ENCODE data around the gene GPHN.

GPHN gene

GRCh38 chr14:66600416-66600815, 92.5 kb downstream of the GPHN start:
- peak in 1 of 2 experiments; percentile 4 for DNase-seq (ENCODE audit: low read depth in 2 of 2)

- no peak for DNase-seq (ENCODE audit: low read depth in 2 of 2)
Observed at GRCh38 chr14:66601932-66602578, 94.1 kb downstream of the GPHN start.

- DNase-seq (ENCODE audit: low read depth in 2 of 2), result no peak
Observed at GRCh38 chr14:66603945-66604344, 96.0 kb downstream of the GPHN start.

GRCh38 chr14:66606826-66607225, 98.9 kb downstream of the GPHN start:
- no peak for DNase-seq (ENCODE audit: low read depth in 2 of 2)

GRCh38 chr14:66610154-66610563, 102.2 kb downstream of the GPHN start:
- DNase-seq (ENCODE audit: low read depth in 2 of 2), result no peak

- no peak for DNase-seq (ENCODE audit: low read depth in 2 of 2)
Observed at GRCh38 chr14:66613344-66613743, 105.4 kb downstream of the GPHN start.

- DNase-seq (ENCODE audit: low read depth in 2 of 2), result no peak
Observed at GRCh38 chr14:66619952-66620351, 112.0 kb downstream of the GPHN start.

GRCh38 chr14:66623838-66624237, 115.9 kb downstream of the GPHN start:
- DNase-seq (ENCODE audit: low read depth in 2 of 2), result no peak

GRCh38 chr14:66624336-66624937, 116.5 kb downstream of the GPHN start:
- peak in 1 of 2 experiments; percentile 18 for DNase-seq (ENCODE audit: low read depth in 2 of 2)

- no peak for DNase-seq (ENCODE audit: low read depth in 2 of 2)
Observed at GRCh38 chr14:66628636-66629035, 120.7 kb downstream of the GPHN start.

GRCh38 chr14:66629499-66629898, 121.6 kb downstream of the GPHN start:
- no peak for DNase-seq (ENCODE audit: low read depth in 2 of 2)

- no peak for DNase-seq (ENCODE audit: low read depth in 2 of 2)
Observed at GRCh38 chr14:66634876-66635275, 126.9 kb downstream of the GPHN start.

- DNase-seq (ENCODE audit: low read depth in 2 of 2), result no peak
Observed at GRCh38 chr14:66635435-66635834, 127.5 kb downstream of the GPHN start.

GRCh38 chr14:66636240-66636639, 128.3 kb downstream of the GPHN start:
- DNase-seq (ENCODE audit: low read depth in 2 of 2), result no peak

GRCh38 chr14:66638689-66639088, 130.7 kb downstream of the GPHN start:
- DNase-seq (ENCODE audit: low read depth in 2 of 2), result peak in 1 of 2 experiments; percentile 1

- no peak for DNase-seq (ENCODE audit: low read depth in 2 of 2)
Observed at GRCh38 chr14:66641861-66642635, 134.1 kb downstream of the GPHN start.

GRCh38 chr14:66643344-66643743, 135.4 kb downstream of the GPHN start:
- DNase-seq (ENCODE audit: low read depth in 2 of 2), result no peak

GRCh38 chr14:66645716-66646115, 137.8 kb downstream of the GPHN start:
- no peak for DNase-seq (ENCODE audit: low read depth in 2 of 2)

- DNase-seq (ENCODE audit: low read depth in 2 of 2), result no peak
Observed at GRCh38 chr14:66649498-66649897, 141.6 kb downstream of the GPHN start.

GRCh38 chr14:66650491-66650911, 142.6 kb downstream of the GPHN start:
- DNase-seq (ENCODE audit: low read depth in 2 of 2), result no peak

GRCh38 chr14:66651536-66652220, 143.7 kb downstream of the GPHN start:
- DNase-seq (ENCODE audit: low read depth in 2 of 2), result no peak

GRCh38 chr14:66652525-66653106, 144.7 kb downstream of the GPHN start:
- no peak for DNase-seq (ENCODE audit: low read depth in 2 of 2)
